ENCODE measurements around the gene BABAM2. TPM values are rescaled to one million over a fixed set of nuclear protein-coding genes. Genes with fewer than 3 reads are reported as not detected.

BABAM2 gene
- polyA plus RNA-seq, 3 donors = 33.2 to 52.8 (median 49.3) TPM

GRCh38 chr2:27904405-27904665, 13.8 kb downstream of the BABAM2 start:
- intact Hi-C loops (cut with micrococcal nuclease) = no loop called here
- Mint-ChIP-seq H3K27me3 (ENCODE audit: low read depth in 3 of 3) (peaks cover 0 to 2% (median 0%) of the 10 kb centered on the region in 3 donors), H3K36me3 (peaks cover 54 to 58% of the 10 kb centered on the region in 2 donors), H3K9me3 (peaks cover 0 to 2% (median 0%) of the 10 kb centered on the region in 7 donors), H3K4me3 (no peak overlapping the region), H3K4me1 (peaks cover 26% of the 10 kb centered on the region), H3K27ac (no peak overlapping the region)
- H3K9me3 ChIP-seq (replicated peaks in 1 of 2; ENCODE audit: control insufficient read depth in 1 of 2, insufficient read depth in 1 of 2, low read length in 2 of 2) = no peaks in the 10 kb centered on the region
- peaks cover 82% of the 10 kb centered on the region for H3K79me2 ChIP-seq (ENCODE audit: insufficient read depth, low read length)
- no peaks in the 10 kb centered on the region for H3K27me3 ChIP-seq (ENCODE audit: control insufficient read depth in 2 of 2, insufficient read depth in 2 of 2, low read length in 2 of 2)
- no peak for DNase-seq
- no peaks in the 10 kb centered on the region for H4K20me1 ChIP-seq (ENCODE audit: insufficient read depth, low read length)
- peaks cover 3 to 9% of the 10 kb centered on the region in 2 donors for H3K4me1 ChIP-seq (ENCODE audit: control insufficient read depth in 1 of 2, insufficient read depth in 2 of 2, low read length in 2 of 2)
- WGBS (ENCODE audit: insufficient coverage) = 89% methylated on average over 1 of the region's 1 CpG
- H2AFZ ChIP-seq (ENCODE audit: insufficient read depth, low read depth, low read length, poor library complexity, severe bottlenecking) = no peak overlapping the region
- H3K4me2 ChIP-seq (replicated peaks; ENCODE audit: extremely low read depth, low read length, poor library complexity, severe bottlenecking) = no peak overlapping the region
- no peak for TF ChIP-seq CTCF (IDR thresholded peaks at IDR 0.05)
- no peak overlapping the region for H3K4me3 ChIP-seq (replicated peaks in 1 of 3; ENCODE audit: low read depth in 2 of 3, low read length in 3 of 3)
- H3K27ac ChIP-seq (ENCODE audit: low read depth in 1 of 2, low read length in 2 of 2) = no peak overlapping the region
- H3K36me3 ChIP-seq (replicated peaks in 1 of 2; ENCODE audit: control insufficient read depth in 1 of 2, insufficient read depth in 2 of 2, low read length in 2 of 2) = peaks cover 0 to 27% of the 10 kb centered on the region in 2 donors
- H3K9ac ChIP-seq (ENCODE audit: insufficient read depth, low read length, poor library complexity, severe bottlenecking) = no peak overlapping the region

- Histone ChIP-seq H3K79me2 (ENCODE audit: insufficient read depth, low read length) (peaks cover 77% of the 10 kb centered on the region), H3K4me3 (replicated peaks in 1 of 3; ENCODE audit: low read depth in 2 of 3, low read length in 3 of 3) (no peak overlapping the region), H3K27me3 (ENCODE audit: control insufficient read depth in 2 of 2, insufficient read depth in 2 of 2, low read length in 2 of 2) (no peaks in the 10 kb centered on the region), H3K4me1 (ENCODE audit: control insufficient read depth in 1 of 2, insufficient read depth in 2 of 2, low read length in 2 of 2) (peaks cover 3 to 7% of the 10 kb centered on the region in 2 donors), H4K20me1 (ENCODE audit: insufficient read depth, low read length) (no peaks in the 10 kb centered on the region), H3K36me3 (replicated peaks in 1 of 2; ENCODE audit: control insufficient read depth in 1 of 2, insufficient read depth in 2 of 2, low read length in 2 of 2) (peaks cover 0 to 20% of the 10 kb centered on the region in 2 donors), H3K27ac (ENCODE audit: low read depth in 1 of 2, low read length in 2 of 2) (no peak overlapping the region), H3K9me3 (replicated peaks in 1 of 2; ENCODE audit: control insufficient read depth in 1 of 2, insufficient read depth in 1 of 2, low read length in 2 of 2) (no peaks in the 10 kb centered on the region), H3K4me2 (replicated peaks; ENCODE audit: extremely low read depth, low read length, poor library complexity, severe bottlenecking) (no peak overlapping the region), H3K9ac (ENCODE audit: insufficient read depth, low read length, poor library complexity, severe bottlenecking) (no peak overlapping the region), H2AFZ (ENCODE audit: insufficient read depth, low read depth, low read length, poor library complexity, severe bottlenecking) (no peak overlapping the region)
- 91% methylated on average over 1 of the region's 1 CpG for WGBS (ENCODE audit: insufficient coverage)
- no peak for DNase-seq
- Mint-ChIP-seq H3K27me3 (ENCODE audit: low read depth in 3 of 3) (peaks cover 0 to 2% (median 0%) of the 10 kb centered on the region in 3 donors), H3K27ac (no peak overlapping the region), H3K9me3 (peaks cover 0 to 4% (median 0%) of the 10 kb centered on the region in 7 donors), H3K4me3 (no peak overlapping the region), H3K4me1 (peaks cover 27% of the 10 kb centered on the region), H3K36me3 (peaks cover 51 to 54% of the 10 kb centered on the region in 2 donors)
- no peak for TF ChIP-seq CTCF (IDR thresholded peaks at IDR 0.05)
- intact Hi-C loops (cut with micrococcal nuclease) = no loop called here
Measured at GRCh38 chr2:27906074-27906473, 15.5 kb downstream of the BABAM2 start.
